HG02970 (cell line): ENCODE results near the gene LTB4R.

ENCODE experiments used
- ATAC-seq: cut with Tn5 transposase; IDR thresholded peaks from one replicate; pipeline ENCODE4 v1.9.1; 2021; ENCODE audit warnings: mild to moderate bottlenecking, moderate library complexity, moderate number of reproducible peaks; ENCODE audit not compliant: unreplicated experiment, low FRiP score

The LTB4R gene

GRCh38 chr14:24277606-24278321 is 33.5 kb upstream of the LTB4R start:
- ATAC-seq: no peak

- ATAC-seq: no peak
Observed at GRCh38 chr14:24278424-24278823, 32.9 kb upstream of the LTB4R start.

GRCh38 chr14:24279301-24280186 is 31.8 kb upstream of the LTB4R start:
- no peak for ATAC-seq

GRCh38 chr14:24280797-24281460 is 30.4 kb upstream of the LTB4R start:
- ATAC-seq: no peak

GRCh38 chr14:24281636-24282035 is 29.7 kb upstream of the LTB4R start:
- no peak for ATAC-seq

GRCh38 chr14:24282736-24283135 is 28.6 kb upstream of the LTB4R start:
- ATAC-seq: no peak

- no peak for ATAC-seq
Observed at GRCh38 chr14:24283796-24284460, 27.4 kb upstream of the LTB4R start.

- no peak for ATAC-seq
Observed at GRCh38 chr14:24284501-24285035, 26.7 kb upstream of the LTB4R start.

- ATAC-seq: no peak
Observed at GRCh38 chr14:24285351-24285750, 26.0 kb upstream of the LTB4R start.

- ATAC-seq: no peak
Observed at GRCh38 chr14:24286996-24287395, 24.3 kb upstream of the LTB4R start.

- ATAC-seq: no peak
Observed at GRCh38 chr14:24289649-24290280, 21.5 kb upstream of the LTB4R start.

GRCh38 chr14:24290746-24291145 is 20.6 kb upstream of the LTB4R start:
- ATAC-seq: no peak

- no peak for ATAC-seq
Observed at GRCh38 chr14:24291446-24292117, 19.7 kb upstream of the LTB4R start.

- no peak for ATAC-seq
Observed at GRCh38 chr14:24292118-24292807, 19.0 kb upstream of the LTB4R start.

- no peak for ATAC-seq
Observed at GRCh38 chr14:24293525-24293924, 17.8 kb upstream of the LTB4R start.

- ATAC-seq: no peak
Observed at GRCh38 chr14:24296341-24297157, 14.8 kb upstream of the LTB4R start.

- ATAC-seq: no peak
Observed at GRCh38 chr14:24297190-24297964, 13.9 kb upstream of the LTB4R start.
